ENCODE data around the gene FOCAD. TPM values are rescaled to one million over a fixed set of nuclear protein-coding genes. Genes with fewer than 3 reads are reported as not detected.

FOCAD gene
- total RNA-seq, 4 donors from 2014 or later = 17.6 to 27.2 (median 20.1) TPM

DNA sequence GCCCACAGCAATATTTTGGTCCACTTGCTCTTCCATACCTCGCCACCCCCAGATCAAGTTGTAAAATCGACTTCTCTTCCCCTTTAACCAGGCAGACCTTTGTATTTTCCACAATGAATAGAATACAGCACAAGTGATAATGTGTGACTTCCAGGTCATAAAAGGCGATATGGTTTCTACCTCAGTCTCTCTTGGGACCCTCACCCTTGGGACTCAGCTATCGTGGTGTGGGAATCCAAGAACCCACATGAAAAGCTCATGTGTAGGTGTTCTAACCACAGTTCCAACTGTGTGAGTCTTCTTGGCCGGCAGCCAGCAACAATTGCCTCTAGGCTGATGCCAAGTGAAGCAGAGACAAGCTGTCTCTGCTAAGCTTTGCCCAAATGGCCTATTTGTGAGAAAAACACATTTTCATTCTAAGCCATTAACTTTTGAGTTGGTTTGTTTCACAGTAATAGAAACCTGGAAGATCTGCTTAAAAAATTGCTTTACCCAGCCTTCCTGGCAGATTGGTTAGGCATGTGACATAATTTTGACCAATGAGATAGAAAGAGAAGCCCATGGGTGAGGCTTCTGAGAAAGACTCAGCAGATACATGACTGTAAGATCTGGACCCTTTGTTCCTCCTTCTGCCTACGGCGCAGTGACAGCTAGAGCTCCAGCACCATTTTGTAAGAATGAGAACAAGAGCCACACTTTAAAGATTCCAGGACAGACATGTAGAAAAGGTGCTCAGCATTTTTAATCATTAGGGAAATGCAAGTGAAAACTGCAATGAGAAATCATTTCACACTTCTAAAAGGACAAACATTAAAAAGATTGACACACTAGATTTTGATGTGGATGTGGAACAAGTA, 43.5 kb upstream of the FOCAD start:
- no peak for TF ChIP-seq EP300 (IDR thresholded peaks at IDR 0.05)
- TF ChIP-seq POLR2AphosphoS5 (IDR thresholded peaks at IDR 0.05) = no peak
- no peak for TF ChIP-seq POLR2A (IDR thresholded peaks at IDR 0.05; ENCODE audit: low read depth)
- no peaks in the 10 kb centered on the region for H3K27me3 ChIP-seq
- H3K36me3 ChIP-seq = no peaks in the 10 kb centered on the region
- H3K4me3 ChIP-seq = no peak overlapping the region
- WGBS = 75% methylated on average over 7 of the region's 7 CpGs
- DNase-seq (ENCODE audit: extremely low spot score) = no peak
- no peaks in the 10 kb centered on the region for H3K9me3 ChIP-seq
- H3K4me1 ChIP-seq = peaks cover 0 to 5% (median 0%) of the 10 kb centered on the region in 4 donors
- intact Hi-C loops (cut with DNase I) = no loop called here
- no peak overlapping the region for H3K27ac ChIP-seq (replicated peaks in 1 of 4)

DNA sequence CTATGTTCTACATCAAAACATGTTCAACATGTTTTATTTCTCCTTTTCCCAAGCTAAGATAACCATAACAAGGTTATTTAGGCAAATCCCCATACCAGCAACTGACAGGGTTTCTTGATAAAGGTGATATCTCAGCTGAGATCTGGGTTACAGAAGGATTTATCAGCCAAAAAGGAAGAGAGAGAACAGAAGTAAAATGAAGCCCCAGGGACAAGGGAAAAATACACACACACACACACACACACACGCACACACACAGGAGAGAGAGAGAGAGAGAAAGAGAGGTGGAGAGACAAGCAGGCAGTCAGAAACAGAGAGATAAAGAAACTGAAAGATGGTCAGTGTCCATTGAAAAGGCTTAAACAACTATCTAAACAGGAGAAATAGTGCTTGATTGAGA, 42.0 kb upstream of the FOCAD start:
- WGBS = 72% methylated on average over 1 of the region's 1 CpG
- Histone ChIP-seq H3K4me1 (peaks cover 0 to 10% (median 3%) of the 10 kb centered on the region in 4 donors), H3K9me3 (no peaks in the 10 kb centered on the region), H3K27me3 (no peaks in the 10 kb centered on the region), H3K4me3 (no peak overlapping the region), H3K27ac (replicated peaks in 1 of 4) (no peak overlapping the region), H3K36me3 (no peaks in the 10 kb centered on the region)
- TF ChIP-seq EP300 (IDR thresholded peaks at IDR 0.05) (no peak), POLR2AphosphoS5 (IDR thresholded peaks at IDR 0.05) (no peak), POLR2A (IDR thresholded peaks at IDR 0.05; ENCODE audit: low read depth) (no peak)
- TF ChIP-seq, protein P1, sequence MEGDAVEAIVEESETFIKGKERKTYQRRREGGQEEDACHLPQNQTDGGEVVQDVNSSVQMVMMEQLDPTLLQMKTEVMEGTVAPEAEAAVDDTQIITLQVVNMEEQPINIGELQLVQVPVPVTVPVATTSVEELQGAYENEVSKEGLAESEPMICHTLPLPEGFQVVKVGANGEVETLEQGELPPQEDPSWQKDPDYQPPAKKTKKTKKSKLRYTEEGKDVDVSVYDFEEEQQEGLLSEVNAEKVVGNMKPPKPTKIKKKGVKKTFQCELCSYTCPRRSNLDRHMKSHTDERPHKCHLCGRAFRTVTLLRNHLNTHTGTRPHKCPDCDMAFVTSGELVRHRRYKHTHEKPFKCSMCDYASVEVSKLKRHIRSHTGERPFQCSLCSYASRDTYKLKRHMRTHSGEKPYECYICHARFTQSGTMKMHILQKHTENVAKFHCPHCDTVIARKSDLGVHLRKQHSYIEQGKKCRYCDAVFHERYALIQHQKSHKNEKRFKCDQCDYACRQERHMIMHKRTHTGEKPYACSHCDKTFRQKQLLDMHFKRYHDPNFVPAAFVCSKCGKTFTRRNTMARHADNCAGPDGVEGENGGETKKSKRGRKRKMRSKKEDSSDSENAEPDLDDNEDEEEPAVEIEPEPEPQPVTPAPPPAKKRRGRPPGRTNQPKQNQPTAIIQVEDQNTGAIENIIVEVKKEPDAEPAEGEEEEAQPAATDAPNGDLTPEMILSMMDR (IDR thresholded peaks at IDR 0.05) = no peak
- DNase-seq (ENCODE audit: extremely low spot score) = no peak
- intact Hi-C loops (cut with DNase I) = no loop called here

DNA sequence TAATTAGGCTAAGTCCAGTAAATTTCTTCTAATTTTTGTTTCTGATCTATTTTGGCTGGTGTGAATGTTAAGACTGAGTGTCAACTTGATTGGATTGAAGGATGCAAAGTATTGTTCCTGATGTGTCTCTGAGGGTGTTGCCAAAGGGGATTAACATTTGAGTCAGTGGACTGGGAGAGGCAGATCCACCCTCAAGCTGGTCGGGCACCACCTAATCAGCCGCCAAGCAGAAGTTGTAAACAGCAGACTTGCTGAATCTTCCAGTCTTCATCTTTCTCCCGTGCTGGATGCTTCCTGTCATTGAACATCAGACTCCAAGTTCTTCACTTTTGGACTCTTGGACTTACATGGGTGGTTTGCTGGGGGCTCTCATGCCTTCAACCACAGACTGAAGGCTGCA, 40.4 kb upstream of the FOCAD start:
- intact Hi-C loops (cut with DNase I) = no loop called here
- Histone ChIP-seq H3K36me3 (no peaks in the 10 kb centered on the region), H3K9me3 (no peaks in the 10 kb centered on the region), H3K27me3 (no peaks in the 10 kb centered on the region), H3K4me3 (no peak overlapping the region), H3K27ac (replicated peaks in 1 of 4) (no peak overlapping the region), H3K4me1 (peaks cover 0 to 11% (median 3%) of the 10 kb centered on the region in 4 donors)
- WGBS = 76% methylated on average over 3 of the region's 3 CpGs
- no peak for TF ChIP-seq POLR2AphosphoS5 (IDR thresholded peaks at IDR 0.05)
- no peak for DNase-seq (ENCODE audit: extremely low spot score)

DNA sequence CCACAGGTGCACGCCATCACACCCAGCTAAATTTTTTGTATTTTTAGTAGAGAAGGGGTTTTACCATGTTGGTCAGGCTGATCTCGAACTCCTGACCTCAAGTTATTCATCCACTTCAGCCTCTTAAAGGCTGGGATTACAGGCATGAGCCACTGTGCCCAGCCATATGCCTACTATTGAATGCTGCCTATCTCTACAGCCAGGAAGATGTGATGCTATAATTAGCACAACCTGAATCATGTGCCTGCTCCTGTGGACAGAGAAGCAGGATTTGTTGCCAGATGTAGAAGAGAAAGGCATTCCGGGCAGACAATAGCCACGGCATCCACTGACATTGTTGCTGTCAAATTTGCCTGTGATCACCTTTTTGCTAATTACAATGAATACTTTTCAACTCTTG, 37.4 kb upstream of the FOCAD start:
- no peak for TF ChIP-seq EP300 (IDR thresholded peaks at IDR 0.05)
- TF ChIP-seq POLR2A (IDR thresholded peaks at IDR 0.05; ENCODE audit: low read depth) = no peak
- TF ChIP-seq, protein P1 (IDR thresholded peaks at IDR 0.05) = no peak
- TF ChIP-seq POLR2AphosphoS5 (IDR thresholded peaks at IDR 0.05) = no peak
- H3K27ac ChIP-seq (replicated peaks in 1 of 4) = no peak overlapping the region
- H3K36me3 ChIP-seq = no peaks in the 10 kb centered on the region
- H3K4me1 ChIP-seq = peaks cover 0 to 7% (median 3%) of the 10 kb centered on the region in 4 donors
- DNase-seq (ENCODE audit: extremely low spot score) = no peak
- no peak overlapping the region for H3K4me3 ChIP-seq
- H3K9me3 ChIP-seq = no peaks in the 10 kb centered on the region
- H3K27me3 ChIP-seq = no peaks in the 10 kb centered on the region
- intact Hi-C loops (cut with DNase I) = no loop called here
- 72% methylated on average over 4 of the region's 4 CpGs for WGBS

DNA sequence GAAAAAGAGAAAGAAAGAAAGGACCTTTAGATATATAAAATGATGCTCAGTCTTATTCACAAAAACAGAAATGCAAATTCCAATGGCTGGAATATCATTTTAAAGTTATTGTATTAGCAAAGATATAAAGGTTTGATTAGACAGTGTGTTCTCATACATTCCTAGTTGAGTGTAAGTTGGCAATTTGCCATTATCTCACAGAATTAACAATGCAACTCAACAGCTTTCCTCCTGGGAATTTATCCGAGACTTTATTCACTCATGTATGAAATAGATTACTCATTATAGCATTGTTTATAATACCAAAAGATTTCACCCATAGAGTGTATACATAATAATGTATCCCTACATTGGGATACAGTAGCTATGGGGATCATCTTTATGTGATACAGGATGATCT, 34.7 kb upstream of the FOCAD start:
- intact Hi-C loops (cut with DNase I) = no loop called here
- TF ChIP-seq POLR2AphosphoS5 (IDR thresholded peaks at IDR 0.05) (no peak), POLR2A (IDR thresholded peaks at IDR 0.05; ENCODE audit: low read depth) (no peak), EP300 (IDR thresholded peaks at IDR 0.05) (no peak)
- TF ChIP-seq, protein P1 (IDR thresholded peaks at IDR 0.05) = no peak
- Histone ChIP-seq H3K27me3 (no peaks in the 10 kb centered on the region), H3K36me3 (no peaks in the 10 kb centered on the region), H3K4me1 (peaks cover 0 to 7% (median 3%) of the 10 kb centered on the region in 4 donors), H3K27ac (replicated peaks in 1 of 4) (no peak overlapping the region), H3K4me3 (no peak overlapping the region), H3K9me3 (no peaks in the 10 kb centered on the region)
- WGBS = 46% methylated on average over 1 of the region's 1 CpG
- no peak for DNase-seq (ENCODE audit: extremely low spot score)

Data from esophagus muscularis mucosa (tissue), 4 donors.